A549 (cell line): ENCODE data around the gene SOX14.

Source experiments
- CHD2 ChIP-seq: fragments of 150-350 bp; IDR thresholded peaks from 2 replicates; pipeline ENCODE4 v1.6.1; 2014; ENCODE audit warnings: low read length; ENCODE audit not compliant: partially characterized antibody
- CTCF ChIP-seq: fragments of >200 bp; sonication (Bioruptor Twin); formaldehyde crosslinking; IDR thresholded peaks from 3 replicates; pipeline ENCODE4 v1.5.1; 2016
- FOXS1 ChIP-seq: fragments of 250-450 bp; sonication (Bioruptor Pico); IDR thresholded peaks from 2 replicates; pipeline ENCODE4 v1.5.0; 2020; ENCODE audit warnings: mild to moderate bottlenecking, moderate library complexity
- NPAS2 ChIP-seq: fragments of 250-450 bp; sonication (Bioruptor Pico); IDR thresholded peaks from 2 replicates; pipeline ENCODE4 v1.8.0; 2022; ENCODE audit warnings: mild to moderate bottlenecking, moderate library complexity, borderline replicate concordance
- POLR2A ChIP-seq: IDR thresholded peaks from 2 replicates; pipeline ENCODE4 v1.6.1; 2012; ENCODE audit warnings: mild to moderate bottlenecking, low read length
- POLR2AphosphoS2 ChIP-seq: conservative IDR thresholded peaks from 2 replicates; pipeline ENCODE4 v1.6.1; 2012; ENCODE audit warnings: low read length, improper control_type of control experiment, inconsistent platforms
- REST ChIP-seq: fragments of 200-600 bp; sonication (generic); IDR thresholded peaks from 2 replicates; pipeline ENCODE4 v1.6.1; 2016; ENCODE audit warnings: antibody characterized with exemption, mild to moderate bottlenecking, moderate library complexity
- RFX5 ChIP-seq: fragments of 450-650 bp; IDR thresholded peaks from 2 replicates; pipeline ENCODE4 v1.7.1; 2014; ENCODE audit warnings: antibody characterized with exemption, mild to moderate bottlenecking, moderate library complexity
- USF2 ChIP-seq: fragments of 450-650 bp; IDR thresholded peaks from 2 replicates; pipeline ENCODE4 v1.6.1; 2014; ENCODE audit warnings: antibody characterized with exemption
- ZFP36 ChIP-seq: fragments of 450-650 bp; IDR thresholded peaks from 2 replicates; pipeline ENCODE4 v1.6.1; 2014; ENCODE audit warnings: borderline replicate concordance; ENCODE audit not compliant: partially characterized antibody

GRCh38 chr3:137714551-137714950, 49.6 kb upstream of the SOX14 start:
- TF ChIP-seq USF2 = no peak
- TF ChIP-seq CHD2 = no peak
- no peak for TF ChIP-seq CTCF
- TF ChIP-seq RFX5 = no peak
- TF ChIP-seq REST = no peak
- TF ChIP-seq NPAS2 (CRISPR knock-in tag) = no peak
- TF ChIP-seq FOXS1 (CRISPR knock-in tag) = no peak
- no peak for TF ChIP-seq POLR2AphosphoS2
- no peak for TF ChIP-seq ZFP36
- no peak for TF ChIP-seq POLR2A
